H1 (cell line): ENCODE data around the gene NR4A1. TPM values are rescaled to one million over a fixed set of nuclear protein-coding genes. Genes with fewer than 3 reads are reported as not detected.

Source experiments
- CTCF ChIA-PET: fragments of 300-600 bp; sonication (Branson Sonifier 250); formaldehyde crosslinking; loops from one replicate; lab custom pipeline; 2021; ENCODE audit not compliant: partially characterized antibody; lab: Charles Lee
- POLR2A ChIA-PET: fragments of 300-600 bp; sonication (Branson Sonifier 250); formaldehyde crosslinking; loops from one replicate; lab custom pipeline; 2021; ENCODE audit warnings: inconsistent platforms; ENCODE audit not compliant: partially characterized antibody; lab: Charles Lee
- DNase-seq, 2 experiments: peaks; one replicate each; pipeline versions ENCODE4 v3.0.0 to v3.0.0-alpha.2; 2010 to 2022; ENCODE audit warnings: low spot score in 2 of 2, low read depth in 1 of 2, mixed read lengths in 1 of 2
- FAIRE-seq: peaks from 2 replicates; lab custom pipeline; 2011; peaks lifted over from hg19 to GRCh38; lab: Jason Lieb, UNC
- H2AFZ ChIP-seq: 2 replicates; pipeline ENCODE4 v1.8.1; 2012; ENCODE audit warnings: low read length, inconsistent platforms
- H2AK5ac ChIP-seq: 2 replicates; pipeline ENCODE4 v1.6.1; 2013; ENCODE audit warnings: low read depth, low read length
- H2BK120ac ChIP-seq: replicated peaks from 2 replicates; pipeline ENCODE3; 2013; ENCODE audit warnings: low read depth, low read length, inconsistent platforms
- H2BK12ac ChIP-seq: 2 replicates; pipeline ENCODE4 v1.6.1; 2013; ENCODE audit warnings: low read depth, low read length
- H2BK15ac ChIP-seq: 2 replicates; pipeline ENCODE4 v1.6.1; 2013; ENCODE audit warnings: low read length
- H2BK20ac ChIP-seq: 2 replicates; pipeline ENCODE4 v1.6.1; 2013; ENCODE audit warnings: low read length
- H2BK5ac ChIP-seq: 2 replicates; pipeline ENCODE4 v1.6.1; 2013; ENCODE audit warnings: low read depth, low read length
- H3K14ac ChIP-seq: 2 replicates; pipeline ENCODE4 v1.6.1; 2013; ENCODE audit warnings: inconsistent platforms; ENCODE audit not compliant: insufficient read length
- H3K18ac ChIP-seq: 2 replicates; pipeline ENCODE4 v1.6.1; 2013; ENCODE audit warnings: low read length; ENCODE audit errors: extremely low read depth
- H3K23ac ChIP-seq: 2 replicates; pipeline ENCODE4 v1.6.1; 2013; ENCODE audit warnings: inconsistent platforms; ENCODE audit not compliant: insufficient read length
- H3K23me2 ChIP-seq: 2 replicates; pipeline ENCODE4 v1.6.1; 2013; ENCODE audit warnings: low read depth, low read length
- H3K27ac ChIP-seq: 2 replicates; pipeline ENCODE4 v1.6.1; 2011; ENCODE audit warnings: low read depth, low read length, inconsistent platforms
- H3K27me3 ChIP-seq, 4 experiments: replicated peaks in 1 of 4; 1 replicate in 1 of 4; 2 replicates in 3 of 4; pipeline versions ENCODE4 v1.6.1 to v1.8.1; 2011 to 2013; ENCODE audit warnings: low read length in 3 of 4, mild to moderate bottlenecking in 3 of 4, inconsistent platforms in 2 of 4, mixed read lengths in 2 of 4, moderate library complexity in 1 of 4; ENCODE audit not compliant: control insufficient read depth in 3 of 4, insufficient read depth in 3 of 4; ENCODE audit errors: extremely low read depth in 1 of 4
- H3K36me3 ChIP-seq, 4 experiments: 2 replicates each; pipeline versions ENCODE4 v1.6.1 to v1.8.1; 2011 to 2013; ENCODE audit warnings: mild to moderate bottlenecking in 4 of 4, low read length in 3 of 4, moderate library complexity in 2 of 4, control low read depth in 1 of 4, inconsistent platforms in 1 of 4; ENCODE audit not compliant: insufficient read depth in 4 of 4, control insufficient read depth in 2 of 4
- H3K4ac ChIP-seq: replicated peaks from 2 replicates; pipeline ENCODE3; 2013; ENCODE audit warnings: low read length, low read depth, mixed read lengths, inconsistent platforms; ENCODE audit not compliant: insufficient read length
- H3K4me1 ChIP-seq, 4 experiments: replicated peaks in 1 of 4; 1 replicate in 1 of 4; 2 replicates in 3 of 4; pipeline versions ENCODE4 v1.6.1 to v1.8.1; 2011 to 2013; ENCODE audit warnings: low read length in 3 of 4, inconsistent platforms in 2 of 4, mixed read lengths in 1 of 4; ENCODE audit not compliant: insufficient read depth in 4 of 4, control insufficient read depth in 3 of 4
- H3K4me2 ChIP-seq, 2 experiments: 2 replicates each; pipeline versions ENCODE4 v1.6.1 to v1.8.1; 2011 to 2013; ENCODE audit warnings: low read depth in 2 of 2, low read length in 2 of 2, control low read depth in 1 of 2, inconsistent platforms in 1 of 2, mild to moderate bottlenecking in 1 of 2; ENCODE audit not compliant: insufficient read depth in 1 of 2
- H3K4me3 ChIP-seq, 4 experiments: fragments of 200-600, 300-600 bp in 1 of 4; sonication (generic), shearing (Covaris generic), sonication (Bioruptor Twin) in 1 of 4; 2 replicates each; pipeline versions ENCODE4 v1.5.1 to v1.8.1; 2011 to 2016; ENCODE audit warnings: low read length in 4 of 4, low read depth in 3 of 4, control low read depth in 2 of 4, inconsistent platforms in 2 of 4, mild to moderate bottlenecking in 2 of 4, mixed read lengths in 1 of 4, moderate library complexity in 1 of 4; ENCODE audit not compliant: insufficient read depth in 2 of 4; ENCODE audit errors: extremely low read depth in 1 of 4
- H3K56ac ChIP-seq: replicated peaks from 2 replicates; pipeline ENCODE3; 2013; ENCODE audit warnings: low read depth, mild to moderate bottlenecking, mixed read lengths, low read length, inconsistent platforms; ENCODE audit not compliant: insufficient read length
- H3K79me1 ChIP-seq: 2 replicates; pipeline ENCODE4 v1.6.1; 2013; ENCODE audit warnings: low read depth, low read length, control low read depth
- H3K79me2 ChIP-seq, 2 experiments: 2 replicates each; pipeline versions ENCODE4 v1.6.1 to v1.8.1; 2012 to 2013; ENCODE audit warnings: low read length in 2 of 2, mild to moderate bottlenecking in 2 of 2, inconsistent platforms in 1 of 2; ENCODE audit not compliant: insufficient read depth in 2 of 2, control insufficient read depth in 1 of 2
- H3K9ac ChIP-seq, 4 experiments: replicated peaks in 1 of 4; 1 replicate in 1 of 4; 2 replicates in 3 of 4; pipeline versions ENCODE4 v1.6.1 to v1.8.1; 2011 to 2013; ENCODE audit warnings: low read depth in 3 of 4, low read length in 3 of 4, control low read depth in 2 of 4, mild to moderate bottlenecking in 2 of 4, moderate library complexity in 2 of 4, inconsistent platforms in 1 of 4; ENCODE audit errors: extremely low read depth in 1 of 4
- H3K9me3 ChIP-seq, 2 experiments: 2 replicates each; pipeline versions ENCODE4 v1.6.1 to v1.8.1; 2012 to 2013; ENCODE audit warnings: mild to moderate bottlenecking in 2 of 2, moderate library complexity in 2 of 2, control low read depth in 1 of 2, inconsistent platforms in 1 of 2, low read depth in 1 of 2, low read length in 1 of 2, mixed read lengths in 1 of 2; ENCODE audit not compliant: insufficient read depth in 2 of 2
- H4K20me1 ChIP-seq, 2 experiments: replicated peaks in 1 of 2; 2 replicates each; pipeline versions ENCODE3 to v1.8.1; 2011 to 2013; ENCODE audit warnings: inconsistent platforms in 2 of 2, low read length in 2 of 2, mild to moderate bottlenecking in 1 of 2; ENCODE audit not compliant: insufficient read depth in 2 of 2, control insufficient read depth in 1 of 2
- H4K5ac ChIP-seq: 2 replicates; pipeline ENCODE4 v1.6.1; 2013; ENCODE audit warnings: low read length, low read depth, mixed read lengths, inconsistent platforms; ENCODE audit not compliant: insufficient read length
- H4K8ac ChIP-seq: 2 replicates; pipeline ENCODE4 v1.8.0; 2013; ENCODE audit warnings: mild to moderate bottlenecking, moderate library complexity, low read length, inconsistent platforms; ENCODE audit not compliant: insufficient read depth; ENCODE audit errors: extremely low read depth
- H4K91ac ChIP-seq: replicated peaks from 2 replicates; pipeline ENCODE3; 2013; ENCODE audit warnings: low read length, mixed read lengths, inconsistent platforms; ENCODE audit not compliant: insufficient read length
- BRCA1 ChIP-seq: IDR thresholded peaks from 2 replicates; pipeline ENCODE4 v1.6.1; 2012; ENCODE audit warnings: low read depth, low read length, improper control_type of control experiment
- NANOG ChIP-seq: IDR thresholded peaks from 2 replicates; pipeline ENCODE4 v1.6.1; 2011; ENCODE audit warnings: low read length, low read depth, mild to moderate bottlenecking, inconsistent platforms; ENCODE audit not compliant: insufficient read depth, poor library complexity, severe bottlenecking
- SP1 ChIP-seq: IDR thresholded peaks from 2 replicates; pipeline ENCODE4 v1.6.1; 2011; ENCODE audit warnings: low read depth, low read length
- TEAD4 ChIP-seq: IDR thresholded peaks from 2 replicates; pipeline ENCODE4 v1.6.1; 2012; ENCODE audit warnings: low read depth, low read length, inconsistent platforms, mixed read lengths
- YY1 ChIP-seq: IDR thresholded peaks from 2 replicates; pipeline ENCODE4 v1.6.1; 2011; ENCODE audit warnings: low read depth, mild to moderate bottlenecking, low read length
- WGBS, 2 experiments: shearing (Covaris generic) in 1 of 2; methylation state at CpG; one replicate each; pipeline versions ENCODE4 v1.1.6 to v1.1.7; 2013 to 2015; ENCODE audit warnings: low lambda C conversion rate in 2 of 2, mixed read lengths in 2 of 2, inconsistent platforms in 1 of 2, low coverage in 1 of 2, missing lambda C conversion rate in 1 of 2; ENCODE audit not compliant: insufficient replicate concordance in 2 of 2, insufficient coverage in 1 of 2, insufficient read length in 1 of 2; ENCODE audit errors: extremely low coverage in 1 of 2, missing lambda C conversion rate in 1 of 2; 5-methylcytosine and 5-hydroxymethylcytosine counted together
- polyA plus RNA-seq, 7 experiments: library from polyadenylated mRNA; depleted of rRNA in 3 of 7; stranded (reverse) in 5 of 7; unstranded in 2 of 7; fragments of >200 nt in 5 of 7; fragments of 200-250 nt in 2 of 7; gene quantifications; 1 replicate in 5 of 7; 2 replicates in 1 of 7; 4 replicates in 1 of 7; pipeline versions ENCODE4 v1.2.1 to v1.2.3, GENCODE V29; 2011 to 2013; ENCODE audit warnings: missing spikeins in 2 of 7, mixed read lengths in 2 of 7
- total RNA-seq: library from RNA; stranded (reverse); fragmentation: NEBNext Ultra II Directional; extraction: Animal tissue kit (Norgen Biotek cat#: 25700); gene quantifications from 2 replicates; pipeline ENCODE4 v1.2.1, GENCODE V29; 2021
- TF ChIP-seq, protein P1 (sequence below): IDR thresholded peaks from 2 replicates; pipeline ENCODE4 v1.6.1; 2011; ENCODE audit warnings: low read length, improper control_type of control experiment

The NR4A1 gene
- total and polyA plus RNA-seq, 2 of the 8 experiments (the other 6 are each of a cell fraction or from before 2014, with no cell fraction given), result 18.7 to 23.3 TPM

DNA sequence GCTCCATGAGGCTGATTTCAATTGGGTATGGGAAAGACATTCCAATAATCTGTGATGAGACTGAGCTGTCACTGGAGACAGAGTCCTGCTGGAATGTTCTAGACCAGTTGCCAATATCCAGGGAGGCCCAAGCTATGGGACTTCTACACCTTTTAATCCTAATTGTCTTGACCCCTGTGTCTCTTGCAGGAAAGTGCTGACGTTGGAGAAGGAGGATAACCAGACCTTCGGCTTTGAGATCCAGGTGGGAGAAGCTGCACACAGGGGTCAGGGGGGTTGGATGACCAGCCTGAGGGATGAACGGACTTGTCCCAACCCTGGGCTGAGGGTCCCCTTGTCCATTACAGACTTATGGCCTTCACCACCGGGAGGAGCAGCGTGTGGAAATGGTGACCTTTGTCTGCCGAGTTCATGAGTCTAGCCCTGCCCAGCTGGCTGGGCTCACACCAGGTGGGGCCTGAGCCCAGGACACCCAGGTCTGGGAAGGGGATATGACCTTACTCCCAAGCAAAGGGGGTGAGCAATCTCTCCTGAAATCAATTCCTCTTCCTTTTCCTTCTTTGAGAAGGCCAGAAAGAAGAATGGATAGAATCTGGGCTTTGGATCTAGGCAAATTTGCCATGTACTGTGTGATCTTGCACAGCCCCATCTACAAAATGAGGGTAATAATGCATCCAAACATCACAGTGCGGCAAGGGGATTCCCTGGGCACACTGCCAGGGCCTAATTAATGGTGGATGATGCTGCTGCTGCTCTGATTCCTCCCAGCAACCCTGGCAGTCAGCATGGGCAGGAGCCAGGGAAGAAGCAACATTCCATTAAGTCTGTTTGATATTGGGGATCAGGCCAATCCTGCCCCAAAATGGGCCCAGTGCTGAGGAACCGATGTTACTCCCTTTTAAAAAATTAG is 40.3 kb upstream of the NR4A1 start:
- POLR2A ChIA-PET, result interaction anchor here (0.6 to 2.2 kb wide), 9 partner anchors 8 to 806 kb away, joined by 3 to 24 read pairs (median 4); partner anchors contain the start of gene NR4A1
- no peak overlapping the region; the same call in 1 of the 2 replicates for H3K27ac ChIP-seq
- H2AFZ ChIP-seq, result no peak overlapping the region
- H3K36me3 ChIP-seq, result no peaks in the 10 kb centered on the region; a peak in 1 of 8 replicates
- H2AK5ac ChIP-seq, result no peak overlapping the region
- H4K5ac ChIP-seq, result peak overlapping the region; percentile 22
- peaks cover 13 to 64% (median 56%) of the 10 kb centered on the region in 4 experiments for H3K27me3 ChIP-seq
- no peak overlapping the region; a peak in 1 of 7 replicates for H3K9ac ChIP-seq
- peaks cover 5 to 44% (median 26%) of the 10 kb centered on the region in 4 experiments for H3K4me1 ChIP-seq
- H2BK20ac ChIP-seq, result no peak overlapping the region
- H3K23me2 ChIP-seq, result peaks cover 10% of the 10 kb centered on the region; the same call in 1 of the 2 replicates
- no peak overlapping the region for H3K56ac ChIP-seq
- H3K79me2 ChIP-seq, result no peaks in the 10 kb centered on the region
- H4K20me1 ChIP-seq, result peaks cover 0 to 3% of the 10 kb centered on the region in 2 experiments
- H3K4me2 ChIP-seq, result peak overlapping the region; percentile 27 to 47
- no peak for DNase-seq
- no peaks in the 10 kb centered on the region for H3K79me1 ChIP-seq
- H2BK5ac ChIP-seq, result no peak overlapping the region
- no peak overlapping the region for H3K18ac ChIP-seq
- 84% methylated on average over 8 of the region's 8 CpGs; no CpG with 5 or more reads in 1 of the 2 experiments for WGBS, 2 experiments
- H3K9me3 ChIP-seq, result no peaks in the 10 kb centered on the region
- H2BK120ac ChIP-seq, result no peak overlapping the region
- TF ChIP-seq, protein P1, sequence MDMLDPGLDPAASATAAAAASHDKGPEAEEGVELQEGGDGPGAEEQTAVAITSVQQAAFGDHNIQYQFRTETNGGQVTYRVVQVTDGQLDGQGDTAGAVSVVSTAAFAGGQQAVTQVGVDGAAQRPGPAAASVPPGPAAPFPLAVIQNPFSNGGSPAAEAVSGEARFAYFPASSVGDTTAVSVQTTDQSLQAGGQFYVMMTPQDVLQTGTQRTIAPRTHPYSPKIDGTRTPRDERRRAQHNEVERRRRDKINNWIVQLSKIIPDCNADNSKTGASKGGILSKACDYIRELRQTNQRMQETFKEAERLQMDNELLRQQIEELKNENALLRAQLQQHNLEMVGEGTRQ, result no peak
- no peak for TF ChIP-seq NANOG
- no peak for TF ChIP-seq SP1
- no peak for TF ChIP-seq BRCA1
- TF ChIP-seq YY1, result no peak
- no peak for TF ChIP-seq TEAD4
- TF ChIP-seq, all 59 proteins: peak for 0
- Histone ChIP-seq H3K14ac (no peak overlapping the region), H4K91ac (no peak overlapping the region), H2BK15ac (0 out of 2 replicates have a peak overlapping the region, but pooled peaks have one; percentile 23), H3K4me3 (peak overlapping the region in 1 of 4 experiments; percentile 31; a peak in 1 of 8 replicates), H3K4ac (peak overlapping the region; percentile 1), H4K8ac (no peak overlapping the region; the same call in 1 of the 2 replicates), H2BK12ac (peak overlapping the region; percentile 89; the same call in 1 of the 2 replicates), H3K23ac (no peak overlapping the region)
- no peak for FAIRE-seq
- CTCF ChIA-PET, result interaction anchor here (1.1 to 38.2 kb wide), 14 partner anchors 7 to 210 kb away, joined by 3 to 1249 read pairs (median 8); partner anchors contain the start of genes ATG101, NR4A1 and SMIM41
